NB4 (cell line): ENCODE data around the gene PCDH15.

Experiments
- DNase-seq: peaks from one replicate; pipeline ENCODE4 v3.0.0; 2010; ENCODE audit warnings: low read depth
- H3K4me3 ChIP-seq: one replicate; pipeline ENCODE4 v1.5.1; 2011; ENCODE audit warnings: mild to moderate bottlenecking, low read depth, low read length, moderate library complexity
- MYC ChIP-seq: IDR thresholded peaks from 2 replicates; pipeline ENCODE4 v1.6.1; 2011; ENCODE audit warnings: low read depth, low read length
- POLR2A ChIP-seq: IDR thresholded peaks from 2 replicates; pipeline ENCODE4 v1.6.1; 2011; ENCODE audit warnings: mild to moderate bottlenecking; ENCODE audit not compliant: insufficient read length; ENCODE audit errors: extremely low read depth
- TF ChIP-seq, protein P1 (sequence below): IDR thresholded peaks from 2 replicates; pipeline ENCODE4 v1.6.1; 2011; ENCODE audit warnings: low read depth, low read length
- TF ChIP-seq, protein P2 (sequence below): IDR thresholded peaks from one replicate; pipeline ENCODE4 v1.5.1; 2012; ENCODE audit warnings: low read depth, low read length

The PCDH15 gene

DNA sequence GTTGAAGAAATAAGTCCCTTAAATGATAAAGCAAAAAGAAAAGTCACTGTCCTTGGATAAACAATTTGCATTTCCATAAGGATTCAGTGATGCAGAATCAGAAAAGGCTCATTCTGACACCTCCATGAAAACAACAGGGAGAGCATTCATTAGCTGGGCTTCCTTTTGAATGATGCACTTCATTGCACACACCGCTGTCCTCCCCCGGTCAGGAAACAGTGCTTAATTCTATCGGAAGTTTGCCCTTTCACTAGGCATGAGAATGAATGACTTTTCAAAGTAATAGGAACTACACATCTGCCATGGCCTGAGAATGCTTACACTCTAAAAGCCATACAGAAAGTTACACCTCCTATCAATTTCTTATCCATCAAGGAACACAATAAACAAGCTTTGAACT, 4.2 kb downstream of the PCDH15 start:
- no peak overlapping the region for H3K4me3 ChIP-seq
- DNase-seq, result no peak
- TF ChIP-seq POLR2A (no peak), MYC (no peak)
- TF ChIP-seq, protein P1, sequence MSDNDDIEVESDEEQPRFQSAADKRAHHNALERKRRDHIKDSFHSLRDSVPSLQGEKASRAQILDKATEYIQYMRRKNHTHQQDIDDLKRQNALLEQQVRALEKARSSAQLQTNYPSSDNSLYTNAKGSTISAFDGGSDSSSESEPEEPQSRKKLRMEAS, result no peak
- TF ChIP-seq, protein P2, sequence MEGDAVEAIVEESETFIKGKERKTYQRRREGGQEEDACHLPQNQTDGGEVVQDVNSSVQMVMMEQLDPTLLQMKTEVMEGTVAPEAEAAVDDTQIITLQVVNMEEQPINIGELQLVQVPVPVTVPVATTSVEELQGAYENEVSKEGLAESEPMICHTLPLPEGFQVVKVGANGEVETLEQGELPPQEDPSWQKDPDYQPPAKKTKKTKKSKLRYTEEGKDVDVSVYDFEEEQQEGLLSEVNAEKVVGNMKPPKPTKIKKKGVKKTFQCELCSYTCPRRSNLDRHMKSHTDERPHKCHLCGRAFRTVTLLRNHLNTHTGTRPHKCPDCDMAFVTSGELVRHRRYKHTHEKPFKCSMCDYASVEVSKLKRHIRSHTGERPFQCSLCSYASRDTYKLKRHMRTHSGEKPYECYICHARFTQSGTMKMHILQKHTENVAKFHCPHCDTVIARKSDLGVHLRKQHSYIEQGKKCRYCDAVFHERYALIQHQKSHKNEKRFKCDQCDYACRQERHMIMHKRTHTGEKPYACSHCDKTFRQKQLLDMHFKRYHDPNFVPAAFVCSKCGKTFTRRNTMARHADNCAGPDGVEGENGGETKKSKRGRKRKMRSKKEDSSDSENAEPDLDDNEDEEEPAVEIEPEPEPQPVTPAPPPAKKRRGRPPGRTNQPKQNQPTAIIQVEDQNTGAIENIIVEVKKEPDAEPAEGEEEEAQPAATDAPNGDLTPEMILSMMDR, result no peak

DNA sequence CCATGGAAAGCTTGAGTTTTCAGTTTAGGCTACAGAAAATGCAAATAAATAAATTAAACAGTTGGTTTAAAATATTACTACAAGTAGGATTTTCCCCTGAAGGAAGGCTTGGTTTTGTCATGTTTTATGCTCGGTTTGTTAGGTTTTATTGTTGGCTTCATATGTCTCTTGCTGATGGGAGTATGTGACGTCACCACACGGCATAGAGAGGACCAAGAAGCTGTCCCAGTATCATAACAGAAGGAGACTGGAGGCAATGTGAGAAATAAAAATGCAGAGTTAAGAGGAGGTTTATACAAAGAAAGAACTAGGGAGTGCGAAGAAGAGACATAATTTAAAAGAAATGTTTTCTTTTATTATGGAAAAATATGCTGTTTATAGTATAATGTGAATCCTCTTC, 24.4 kb downstream of the PCDH15 start:
- TF ChIP-seq, protein P2, result no peak
- TF ChIP-seq, protein P1, result no peak
- TF ChIP-seq POLR2A (no peak), MYC (no peak)
- H3K4me3 ChIP-seq, result no peak overlapping the region
- no peak for DNase-seq

DNA sequence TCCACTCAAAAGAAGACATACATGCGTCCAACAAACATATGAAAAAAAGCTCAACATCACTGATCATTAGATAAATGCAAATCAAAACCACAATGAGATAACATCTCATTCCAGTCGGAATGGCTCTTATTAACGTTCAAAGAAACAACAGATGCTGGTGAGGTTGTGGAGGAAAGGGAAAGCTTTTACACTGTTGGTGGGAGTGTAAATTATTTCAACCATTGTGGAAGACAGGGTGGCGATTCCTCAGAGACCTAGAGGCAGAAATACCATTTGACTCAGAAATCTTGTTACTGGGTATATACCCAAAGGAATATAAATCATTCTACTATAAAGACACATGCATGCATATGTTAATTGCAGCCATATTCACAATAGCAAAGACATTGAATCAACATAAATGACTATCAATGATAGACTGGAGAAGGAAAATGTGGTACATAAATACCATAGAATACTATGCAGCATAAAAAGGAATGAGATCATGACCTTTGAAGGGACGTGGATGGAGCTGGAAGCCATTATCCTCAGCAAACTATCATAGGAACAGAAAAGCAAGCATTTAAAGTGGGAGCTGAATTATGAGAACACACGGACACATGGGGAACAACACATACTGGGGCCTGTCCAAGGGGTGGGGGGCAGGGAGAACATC, 28.4 kb downstream of the PCDH15 start:
- no peak overlapping the region for H3K4me3 ChIP-seq
- TF ChIP-seq POLR2A (no peak), MYC (no peak)
- TF ChIP-seq, protein P2, result no peak
- TF ChIP-seq, protein P1, result no peak
- DNase-seq, result no peak

DNA sequence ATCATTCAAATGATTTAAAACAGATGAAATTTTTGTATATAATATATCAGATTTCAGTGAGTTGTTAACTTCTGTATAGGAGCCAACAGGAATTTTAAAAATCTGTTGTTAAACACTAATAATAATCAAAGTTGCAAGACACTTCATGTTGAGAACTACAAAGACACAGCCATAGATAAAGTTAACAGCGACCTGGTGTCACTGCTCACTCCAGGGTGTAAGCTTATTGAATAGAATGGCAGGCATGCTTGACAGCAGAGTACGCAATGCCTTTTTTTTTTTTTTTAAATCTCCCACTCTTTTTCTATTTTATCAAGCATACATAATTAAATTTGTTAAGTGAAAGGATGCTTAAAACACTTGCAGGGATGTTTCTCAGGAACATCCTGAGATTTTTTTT, 32.0 kb downstream of the PCDH15 start:
- no peak for DNase-seq
- TF ChIP-seq, protein P2, result no peak
- TF ChIP-seq POLR2A (no peak), MYC (no peak)
- TF ChIP-seq, protein P1, result no peak
- no peak overlapping the region for H3K4me3 ChIP-seq

DNA sequence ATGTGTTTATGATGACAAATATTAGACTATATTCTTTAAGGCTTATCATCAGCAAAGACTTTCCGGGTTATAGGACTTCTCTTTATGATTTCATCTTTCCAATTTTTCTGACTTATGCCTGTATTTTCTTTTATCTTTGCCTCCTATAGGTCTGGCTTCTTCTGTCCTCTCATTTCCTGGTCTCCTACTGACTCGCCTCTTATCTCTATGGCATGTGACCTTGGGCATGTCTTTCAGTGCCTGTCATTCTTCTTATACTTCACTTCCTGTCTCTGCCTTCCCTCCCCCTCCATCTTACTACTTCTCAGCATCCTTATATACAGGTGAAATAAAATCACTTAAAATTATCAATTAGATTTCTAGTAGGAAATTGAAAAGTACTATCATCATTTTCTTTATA, 42.2 kb downstream of the PCDH15 start:
- no peak for DNase-seq
- H3K4me3 ChIP-seq, result no peak overlapping the region
- TF ChIP-seq MYC (no peak), POLR2A (no peak)
- TF ChIP-seq, protein P2, result no peak
- TF ChIP-seq, protein P1, result no peak
